ENCODE results near the gene MDC1. TPM values are rescaled to one million over a fixed set of nuclear protein-coding genes. Genes with fewer than 3 reads are reported as not detected.
A peak's percentile ranks its signal among the peaks of the same experiment; 100 is the strongest.

Gene MDC1
- total and polyA plus RNA-seq, 8 donors, result 28.2 to 53.6 (median 48.8) TPM

DNA sequence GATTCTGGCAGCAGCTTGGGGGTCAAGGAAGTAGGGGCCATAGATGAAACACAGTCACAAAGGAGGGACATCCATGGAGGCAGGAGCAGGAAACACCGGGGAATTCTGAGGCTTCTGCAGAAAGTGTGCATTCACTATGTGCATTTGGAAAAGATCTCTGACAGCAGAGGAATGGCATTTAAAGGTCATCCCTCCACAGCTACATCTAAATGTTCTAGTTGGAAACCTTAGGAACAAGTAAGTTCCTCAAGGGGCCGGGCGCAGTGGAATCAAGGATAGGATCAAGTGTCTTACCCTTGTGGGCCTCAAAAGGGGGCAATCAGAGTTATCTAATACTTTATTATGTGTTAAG lies 61.4 kb downstream of the MDC1 start:
- peaks cover 5 to 100% of the 10 kb centered on the region in 2 donors for H3K36me3 ChIP-seq
- ATAC-seq, result no peak

DNA sequence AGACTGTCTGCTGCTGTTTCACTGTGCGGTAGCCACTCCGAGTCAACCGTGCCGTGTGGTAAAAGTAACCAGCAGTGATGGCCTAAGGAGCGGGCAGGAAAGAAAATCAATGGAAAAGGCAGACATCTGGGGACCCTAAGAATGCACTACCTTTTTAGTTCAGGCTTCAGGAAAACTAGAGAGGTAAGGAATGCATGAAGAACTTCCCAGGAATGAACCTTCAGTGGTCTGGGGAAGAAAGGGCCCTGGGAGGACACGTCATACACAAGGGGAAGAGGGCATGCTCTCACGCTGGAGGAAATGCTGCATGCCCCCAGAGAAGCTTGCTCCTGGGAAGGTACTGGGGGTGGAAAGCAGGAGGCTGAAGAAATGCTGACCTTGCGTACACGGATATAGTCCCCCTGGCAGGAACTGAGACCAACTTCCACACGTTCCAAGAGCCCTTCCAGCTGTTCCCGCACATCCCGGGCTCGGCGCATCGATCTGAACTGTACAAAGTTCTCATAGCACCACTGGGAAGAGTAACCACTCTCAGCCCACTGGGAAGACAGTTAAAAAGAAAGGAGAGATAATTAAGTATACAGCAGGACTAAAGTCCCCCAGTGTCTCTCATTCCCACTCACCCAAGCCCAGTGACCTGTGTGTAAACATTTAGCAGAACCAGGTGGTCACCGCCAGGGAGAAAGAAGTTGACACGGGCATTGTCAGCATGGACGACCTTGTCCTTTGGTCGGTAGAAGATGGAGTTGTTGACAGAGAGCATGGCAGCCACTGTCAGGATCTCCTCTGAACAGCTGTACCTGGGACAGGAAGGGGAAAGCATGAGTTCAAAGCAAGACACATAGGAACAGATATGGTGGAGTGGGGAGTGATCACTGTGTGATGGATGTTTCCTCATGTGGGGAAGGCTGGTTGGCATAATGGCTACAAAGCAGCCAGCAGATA lies 62.0 kb downstream of the MDC1 start:
- Histone ChIP-seq H3K36me3 (peaks cover 5 to 100% of the 10 kb centered on the region in 2 donors), H3K27ac (no peak overlapping the region), H3K9me3 (no peaks in the 10 kb centered on the region), H3K4me1 (no peaks in the 10 kb centered on the region), H3K27me3 (no peaks in the 10 kb centered on the region), H3K4me3 (no peak overlapping the region)
- no peak for ATAC-seq
- intact Hi-C loops (cut with DNase I), result no loop called here
- peak in 1 of 4 donors; percentile 28 for DNase-seq
- TF ChIP-seq, protein P1, sequence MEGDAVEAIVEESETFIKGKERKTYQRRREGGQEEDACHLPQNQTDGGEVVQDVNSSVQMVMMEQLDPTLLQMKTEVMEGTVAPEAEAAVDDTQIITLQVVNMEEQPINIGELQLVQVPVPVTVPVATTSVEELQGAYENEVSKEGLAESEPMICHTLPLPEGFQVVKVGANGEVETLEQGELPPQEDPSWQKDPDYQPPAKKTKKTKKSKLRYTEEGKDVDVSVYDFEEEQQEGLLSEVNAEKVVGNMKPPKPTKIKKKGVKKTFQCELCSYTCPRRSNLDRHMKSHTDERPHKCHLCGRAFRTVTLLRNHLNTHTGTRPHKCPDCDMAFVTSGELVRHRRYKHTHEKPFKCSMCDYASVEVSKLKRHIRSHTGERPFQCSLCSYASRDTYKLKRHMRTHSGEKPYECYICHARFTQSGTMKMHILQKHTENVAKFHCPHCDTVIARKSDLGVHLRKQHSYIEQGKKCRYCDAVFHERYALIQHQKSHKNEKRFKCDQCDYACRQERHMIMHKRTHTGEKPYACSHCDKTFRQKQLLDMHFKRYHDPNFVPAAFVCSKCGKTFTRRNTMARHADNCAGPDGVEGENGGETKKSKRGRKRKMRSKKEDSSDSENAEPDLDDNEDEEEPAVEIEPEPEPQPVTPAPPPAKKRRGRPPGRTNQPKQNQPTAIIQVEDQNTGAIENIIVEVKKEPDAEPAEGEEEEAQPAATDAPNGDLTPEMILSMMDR (IDR thresholded peaks at IDR 0.05), result no peak

More for the DNA sequence above, 61.4 kb downstream of the MDC1 start:
- intact Hi-C loops (cut with DNase I), result no loop called here
- no peak for DNase-seq
- H3K9me3 ChIP-seq, result no peaks in the 10 kb centered on the region
- H3K4me3 ChIP-seq, result no peak overlapping the region
- no peaks in the 10 kb centered on the region for H3K4me1 ChIP-seq
- TF ChIP-seq, protein P1 (IDR thresholded peaks at IDR 0.05), result no peak
- H3K27ac ChIP-seq, result no peak overlapping the region
- no peaks in the 10 kb centered on the region for H3K27me3 ChIP-seq

DNA sequence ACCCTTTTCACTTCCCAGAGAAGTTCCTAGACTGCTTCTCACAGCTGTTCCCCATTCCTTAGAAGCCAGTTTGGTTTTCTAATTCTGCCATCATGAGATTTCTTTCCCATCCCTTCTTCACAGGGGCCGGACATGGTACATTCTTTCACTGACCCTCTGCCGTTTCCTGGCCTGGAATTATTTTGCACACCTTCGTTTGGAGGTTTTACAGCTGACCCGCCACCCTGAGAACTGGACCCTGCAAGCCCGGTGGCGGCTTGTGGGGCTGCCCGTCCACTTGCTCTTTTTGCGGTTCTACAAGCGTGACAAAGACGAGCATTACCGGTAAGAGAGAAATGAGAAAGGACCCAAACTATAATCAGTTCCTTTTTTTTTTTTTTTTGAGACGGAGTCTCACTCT lies 65.9 kb downstream of the MDC1 start:
- intact Hi-C loops (cut with DNase I), result no loop called here
- Histone ChIP-seq H3K27me3 (no peaks in the 10 kb centered on the region), H3K4me3 (no peak overlapping the region), H3K27ac (no peak overlapping the region), H3K9me3 (no peaks in the 10 kb centered on the region), H3K4me1 (peaks cover 4 to 15% of the 10 kb centered on the region in 2 donors), H3K36me3 (peaks cover 0 to 63% of the 10 kb centered on the region in 2 donors)
- DNase-seq (peak in 1 of 4 donors; percentile 29), ATAC-seq (no peak)
- TF ChIP-seq, protein P1 (IDR thresholded peaks at IDR 0.05), result no peak

Other genes starting within 250 kb of the MDC1 start
- 100 to 1,000 TPM; 440 to 636 TPM for gene HLA-E, start 227.8 kb downstream of the MDC1 start, total RNA-seq
- gene HLA-E, start 227.8 kb downstream of the MDC1 start, polyA plus RNA-seq (ENCODE audit: insufficient read length in 6 of 6), result 100 to 1,000 TPM; 184 to 210 (median 196) TPM
- gene GNL1, start 160.8 kb downstream of the MDC1 start, total RNA-seq, result 10 to 100 TPM; 52.5 to 61.0 TPM
- gene GNL1, start 160.8 kb downstream of the MDC1 start, polyA plus RNA-seq (ENCODE audit: insufficient read length in 6 of 6), result 100 to 1,000 TPM in 4 of 6 donors, 10 to 100 TPM in 2; 96.5 to 108 (median 106) TPM
- gene PRR3, start 160.0 kb downstream of the MDC1 start, total RNA-seq, result 10 to 100 TPM in 1 of 2 donors, 1 to 10 TPM in 1; 5.7 to 10.1 TPM
- gene PRR3, start 160.0 kb downstream of the MDC1 start, polyA plus RNA-seq (ENCODE audit: insufficient read length in 6 of 6), result 10 to 100 TPM; 34.5 to 44.1 (median 37.9) TPM
- gene ABCF1, start 145.8 kb downstream of the MDC1 start, total RNA-seq, result 10 to 100 TPM; 37.9 to 47.6 TPM
- 10 to 100 TPM; 60.2 to 75.1 (median 62.1) TPM for gene ABCF1, start 145.8 kb downstream of the MDC1 start, polyA plus RNA-seq (ENCODE audit: insufficient read length in 6 of 6)
- 10 to 100 TPM; 44.9 to 71.1 TPM for gene PPP1R10, start 100.0 kb downstream of the MDC1 start, total RNA-seq
- gene PPP1R10, start 100.0 kb downstream of the MDC1 start, polyA plus RNA-seq (ENCODE audit: insufficient read length in 6 of 6), result 10 to 100 TPM; 47.1 to 59.3 (median 49.6) TPM
- 10 to 100 TPM; 36.6 to 54.7 TPM for gene MRPS18B, start 99.4 kb downstream of the MDC1 start, total RNA-seq
- 10 to 100 TPM; 41.2 to 50.5 (median 43.5) TPM for gene MRPS18B, start 99.4 kb downstream of the MDC1 start, polyA plus RNA-seq (ENCODE audit: insufficient read length in 6 of 6)
- 10 to 100 TPM in 1 of 2 donors, 1 to 10 TPM in 1; 8.6 to 10.6 TPM for gene ATAT1, start 90.4 kb downstream of the MDC1 start, total RNA-seq
- 10 to 100 TPM; 52.2 to 73.0 (median 64.2) TPM for gene ATAT1, start 90.4 kb downstream of the MDC1 start, polyA plus RNA-seq (ENCODE audit: insufficient read length in 6 of 6)
- gene C6orf136, start 70.1 kb downstream of the MDC1 start, total RNA-seq, result 10 to 100 TPM; 15.2 to 16.4 TPM
- gene C6orf136, start 70.1 kb downstream of the MDC1 start, polyA plus RNA-seq (ENCODE audit: insufficient read length in 6 of 6), result 10 to 100 TPM; 10.7 to 18.1 (median 14.4) TPM
- 10 to 100 TPM; 23.8 to 28.1 TPM for gene DHX16, start 44.3 kb downstream of the MDC1 start, total RNA-seq
- 10 to 100 TPM; 34.0 to 43.4 (median 41.8) TPM for gene DHX16, start 44.3 kb downstream of the MDC1 start, polyA plus RNA-seq (ENCODE audit: insufficient read length in 6 of 6)
- 100 to 1,000 TPM in 1 of 2 donors, 10 to 100 TPM in 1; 51.8 to 117 TPM for gene PPP1R18, start 30.6 kb downstream of the MDC1 start, total RNA-seq
- gene PPP1R18, start 30.6 kb downstream of the MDC1 start, polyA plus RNA-seq (ENCODE audit: insufficient read length in 6 of 6), result 10 to 100 TPM; 36.7 to 54.4 (median 42.4) TPM
- 10 to 100 TPM; 13.1 to 17.4 TPM for gene NRM, start 26.3 kb downstream of the MDC1 start, total RNA-seq
- gene NRM, start 26.3 kb downstream of the MDC1 start, polyA plus RNA-seq (ENCODE audit: insufficient read length in 6 of 6), result 10 to 100 TPM; 36.9 to 55.1 (median 41.1) TPM
- 100 to 1,000 TPM; 409 to 602 TPM for gene TUBB, start 3.1 kb upstream of the MDC1 start, total RNA-seq
- gene TUBB, start 3.1 kb upstream of the MDC1 start, polyA plus RNA-seq (ENCODE audit: insufficient read length in 6 of 6), result 1,000 to 10,000 TPM; 1,093 to 1,665 (median 1,153) TPM
- 100 to 1,000 TPM; 148 to 206 TPM for gene FLOT1, start 25.4 kb upstream of the MDC1 start, total RNA-seq
- 100 to 1,000 TPM; 115 to 135 (median 124) TPM for gene FLOT1, start 25.4 kb upstream of the MDC1 start, polyA plus RNA-seq (ENCODE audit: insufficient read length in 6 of 6)
- gene IER3, start 27.3 kb upstream of the MDC1 start, total RNA-seq, result 10 to 100 TPM; 36.1 to 77.0 TPM
- 10 to 100 TPM in 5 of 6 donors, 1 to 10 TPM in 1; 5.5 to 38.8 (median 12.9) TPM for gene IER3, start 27.3 kb upstream of the MDC1 start, polyA plus RNA-seq (ENCODE audit: insufficient read length in 6 of 6)
- gene DDR1, start 167.2 kb upstream of the MDC1 start, total RNA-seq, result 100 to 1,000 TPM in 1 of 2 donors, 10 to 100 TPM in 1; 77.9 to 148 TPM
- gene DDR1, start 167.2 kb upstream of the MDC1 start, polyA plus RNA-seq (ENCODE audit: insufficient read length in 6 of 6), result 10 to 100 TPM; 79.5 to 99.9 (median 90.0) TPM
- 10 to 100 TPM; 29.5 to 34.2 TPM for gene GTF2H4, start 190.9 kb upstream of the MDC1 start, total RNA-seq
- gene GTF2H4, start 190.9 kb upstream of the MDC1 start, polyA plus RNA-seq (ENCODE audit: insufficient read length in 6 of 6), result 10 to 100 TPM; 35.5 to 59.5 (median 53.0) TPM
- gene VARS2, start 197.0 kb upstream of the MDC1 start, total RNA-seq, result 10 to 100 TPM; 34.0 to 40.3 TPM
- 10 to 100 TPM; 42.3 to 54.3 (median 46.9) TPM for gene VARS2, start 197.0 kb upstream of the MDC1 start, polyA plus RNA-seq (ENCODE audit: insufficient read length in 6 of 6)
- 100 to 1,000 TPM; 213 to 384 TPM for gene SFTA2, start 214.9 kb upstream of the MDC1 start, total RNA-seq
- gene SFTA2, start 214.9 kb upstream of the MDC1 start, polyA plus RNA-seq (ENCODE audit: insufficient read length in 6 of 6), result 10 to 100 TPM in 5 of 6 donors, 1 to 10 TPM in 1; 9.3 to 19.6 (median 15.5) TPM
- 1 to 10 TPM; 2.5 to 4.0 TPM for gene MUCL3, start 223.7 kb upstream of the MDC1 start, total RNA-seq
- under 1 TPM; 0.07 to 0.21 (median 0.11) TPM for gene MUCL3, start 223.7 kb upstream of the MDC1 start, polyA plus RNA-seq (ENCODE audit: insufficient read length in 6 of 6)